Prostate gland (tissue), 2 donors: Measurements from ENCODE around the gene VPS13D. TPM values are rescaled to one million over a fixed set of nuclear protein-coding genes. Genes with fewer than 3 reads are reported as not detected.
A peak's percentile ranks its signal among the peaks of the same experiment; 100 is the strongest.

Experiments used
- DNase-seq: peaks from one replicate; pipeline ENCODE4 v3.0.0-alpha.2; 2019; ENCODE audit warnings: low spot score
- H3K27ac ChIP-seq, 2 donors: fragments of 200-600 bp; sonication (generic); 2 replicates each; pipeline ENCODE4 v1.5.1; 2017 to 2019
- H3K27me3 ChIP-seq: fragments of 200-600 bp; sonication (generic); replicated peaks from 2 replicates; pipeline ENCODE4 v1.5.1; 2019; ENCODE audit not compliant: insufficient read depth
- H3K36me3 ChIP-seq, 2 donors: fragments of 200-600 bp; sonication (generic); 1 replicate in 1 of 2; 2 replicates in 1 of 2; pipeline versions ENCODE4 v1.5.1 to v1.8.1; 2017 to 2019
- H3K4me1 ChIP-seq: fragments of 200-600 bp; sonication (generic); replicated peaks from 2 replicates; pipeline ENCODE4 v1.5.1; 2019
- H3K4me3 ChIP-seq, 2 donors: fragments of 200-600 bp; sonication (generic); 2 replicates each; pipeline ENCODE4 v1.5.1; 2017 to 2019
- H3K9me3 ChIP-seq: fragments of 200-600 bp; sonication (generic); 2 replicates; pipeline ENCODE4 v1.5.1; 2017
- CTCF ChIP-seq, 4 experiments: fragments of 200-600 bp in 2 of 4; fragments of 450-650 bp in 2 of 4; sonication (generic) in 2 of 4; IDR thresholded peaks; 1 replicate in 3 of 4; 2 replicates in 1 of 4; pipeline ENCODE4 v1.5.1; 2016 to 2019; ENCODE audit warnings: antibody characterized with exemption in 4 of 4, mild to moderate bottlenecking in 2 of 4, moderate library complexity in 2 of 4
- POLR2A ChIP-seq: fragments of 450-650 bp; IDR thresholded peaks from one replicate; pipeline ENCODE4 v1.6.1; 2016; ENCODE audit warnings: antibody characterized with exemption, mild to moderate bottlenecking
- POLR2AphosphoS5 ChIP-seq: sonication (generic); formaldehyde crosslinking; IDR thresholded peaks from one replicate; pipeline ENCODE4 v1.6.1; 2017; ENCODE audit warnings: antibody characterized with exemption
- WGBS: methylation state at CpG from one replicate; pipeline ENCODE4 v1.1.5; 2018; 5-methylcytosine and 5-hydroxymethylcytosine counted together
- intact Hi-C: fragments of 100-400 bp; cut with DNase I; formaldehyde crosslinking; loops from one replicate; pipeline ENCODE4 v1.14.2; 2022
- total RNA-seq, 2 donors: library from RNA; depleted of rRNA; stranded (reverse); fragments of >200 nt; gene quantifications; one replicate each; pipeline ENCODE4 v1.1.0, GENCODE V29; 2016

The VPS13D gene
- total RNA-seq, 2 donors from 2014 or later = 60.7 to 80.8 TPM

- DNase-seq = no peak
- TF ChIP-seq POLR2A = no peak
- peak in 1 of 4 experiments; percentile 4 for TF ChIP-seq CTCF (IDR thresholded peaks at IDR 0.05)
- no peak for TF ChIP-seq POLR2AphosphoS5
- Histone ChIP-seq H3K27ac (no peak overlapping the region), H3K36me3 (no peaks in the 10 kb centered on the region), H3K27me3 (no peaks in the 10 kb centered on the region), H3K4me3 (no peak overlapping the region), H3K4me1 (no peaks in the 10 kb centered on the region), H3K9me3 (no peaks in the 10 kb centered on the region)
- WGBS = 51% methylated on average over 3 of the region's 3 CpGs
- intact Hi-C loops = loop anchor here (2.0 kb wide), 1 partner anchor 63 kb away; no protein-coding TSS in a partner anchor
Observed at GRCh38 chr1:12339396-12339795, 109.6 kb downstream of the VPS13D start.

- Histone ChIP-seq H3K27ac (no peak overlapping the region), H3K9me3 (no peaks in the 10 kb centered on the region), H3K4me1 (no peaks in the 10 kb centered on the region), H3K4me3 (no peak overlapping the region), H3K36me3 (no peaks in the 10 kb centered on the region), H3K27me3 (no peaks in the 10 kb centered on the region)
- 29% methylated on average over 4 of the region's 4 CpGs for WGBS
- TF ChIP-seq CTCF (IDR thresholded peaks at IDR 0.05) = no peak
- no peak for TF ChIP-seq POLR2A
- TF ChIP-seq POLR2AphosphoS5 = no peak
- intact Hi-C loops = loop anchor here (2.0 kb wide), 1 partner anchor 63 kb away; no protein-coding TSS in a partner anchor
- DNase-seq = no peak
Observed at GRCh38 chr1:12339811-12340543, 110.1 kb downstream of the VPS13D start.

- Histone ChIP-seq H3K9me3 (no peaks in the 10 kb centered on the region), H3K27me3 (no peaks in the 10 kb centered on the region), H3K4me1 (no peaks in the 10 kb centered on the region), H3K4me3 (no peak overlapping the region), H3K27ac (no peak overlapping the region), H3K36me3 (no peaks in the 10 kb centered on the region)
- 55% methylated on average over 3 of the region's 3 CpGs for WGBS
- no peak for DNase-seq
- TF ChIP-seq POLR2AphosphoS5 (no peak), POLR2A (no peak)
- intact Hi-C loops = no loop called here
Observed at GRCh38 chr1:12340544-12340930, 110.7 kb downstream of the VPS13D start.

GRCh38 chr1:12341667-12342066 is 111.8 kb downstream of the VPS13D start:
- intact Hi-C loops = no loop called here

GRCh38 chr1:12342401-12343003 is 112.7 kb downstream of the VPS13D start:
- WGBS = 56% methylated on average over 8 of the region's 8 CpGs
- H3K27ac ChIP-seq = no peak overlapping the region
- no peaks in the 10 kb centered on the region for H3K36me3 ChIP-seq
- TF ChIP-seq POLR2AphosphoS5 (no peak), POLR2A (no peak), CTCF (IDR thresholded peaks at IDR 0.05) (no peak)
- no peaks in the 10 kb centered on the region for H3K9me3 ChIP-seq
- no peaks in the 10 kb centered on the region for H3K27me3 ChIP-seq
- DNase-seq = no peak
- intact Hi-C loops = no loop called here
- H3K4me1 ChIP-seq = no peaks in the 10 kb centered on the region
- no peak overlapping the region for H3K4me3 ChIP-seq

More at GRCh38 chr1:12341667-12342066, 111.8 kb downstream of the VPS13D start:
- Histone ChIP-seq H3K4me1 (no peaks in the 10 kb centered on the region), H3K27ac (no peak overlapping the region), H3K4me3 (no peak overlapping the region), H3K9me3 (no peaks in the 10 kb centered on the region), H3K27me3 (no peaks in the 10 kb centered on the region), H3K36me3 (no peaks in the 10 kb centered on the region)
- TF ChIP-seq POLR2A = no peak
- TF ChIP-seq CTCF (IDR thresholded peaks at IDR 0.05) = no peak
- TF ChIP-seq POLR2AphosphoS5 = no peak
- 94% methylated on average over 6 of the region's 6 CpGs for WGBS
- DNase-seq = no peak
